Stimulated activated CD8-positive, alpha-beta memory T cell treated with anti-CD3 and anti-CD28 coated beads, Interleukin-15, amount 100 ng/mL, for 1 hour (primary cell): Measurements from ENCODE around the gene EIF4A2.
A peak's percentile ranks its signal among the peaks of the same experiment; 100 is the strongest.
"Not testable (repeated sequence)": the region's sequence is repeated elsewhere in the genome, so short reads cannot be mapped to it uniquely, and the experiment has no call there.

ENCODE experiments used
- DNase-seq: peaks from one replicate; pipeline ENCODE4 v3.0.0-alpha.2; 2020; ENCODE audit warnings: low read depth

The EIF4A2 gene

GRCh38 chr3:186821429-186822387 lies 38.3 kb downstream of the EIF4A2 start:
- no peak for DNase-seq

- not testable (repeated sequence) for DNase-seq
Measured at GRCh38 chr3:186822388-186822759, 39.0 kb downstream of the EIF4A2 start.

GRCh38 chr3:186823386-186823785 lies 40.0 kb downstream of the EIF4A2 start:
- DNase-seq: no peak

DNA sequence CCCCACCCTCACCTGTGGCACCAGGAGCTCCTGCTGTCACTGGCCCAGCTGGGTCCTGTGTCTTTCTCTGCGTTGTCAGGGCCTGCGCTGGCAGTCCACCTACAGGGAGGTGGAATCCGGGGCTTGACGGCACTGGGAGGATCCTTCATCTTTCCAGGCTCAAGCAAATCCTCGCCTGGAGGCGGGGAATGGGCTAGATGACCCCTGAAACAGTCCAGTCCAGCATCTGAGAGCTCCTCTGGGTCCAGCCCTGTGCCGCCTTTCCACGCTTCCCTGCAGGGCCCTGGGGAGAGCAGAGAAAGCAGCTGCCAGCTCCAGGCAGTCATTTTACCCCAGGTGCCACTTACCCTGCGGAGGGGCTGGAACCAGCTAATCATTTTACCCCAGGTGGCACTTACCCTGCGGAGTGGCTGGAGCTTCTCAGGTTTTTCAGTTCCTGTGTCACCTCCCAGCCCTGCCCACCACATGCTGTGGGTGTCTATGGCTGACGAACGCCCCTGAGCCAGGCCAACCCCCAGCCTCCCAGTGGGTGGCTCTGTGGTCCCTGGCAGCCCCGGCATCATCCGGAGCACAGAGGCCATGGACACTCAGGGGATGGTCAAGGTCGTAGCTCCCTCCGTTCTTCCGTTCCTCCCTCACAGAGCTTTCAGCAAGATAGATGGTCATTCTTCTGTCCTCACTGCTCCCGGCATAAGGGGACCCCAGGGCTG lies 41.2 kb downstream of the EIF4A2 start:
- DNase-seq: no peak

- DNase-seq: no peak
Measured at GRCh38 chr3:186825294-186825821, 42.0 kb downstream of the EIF4A2 start.

DNA sequence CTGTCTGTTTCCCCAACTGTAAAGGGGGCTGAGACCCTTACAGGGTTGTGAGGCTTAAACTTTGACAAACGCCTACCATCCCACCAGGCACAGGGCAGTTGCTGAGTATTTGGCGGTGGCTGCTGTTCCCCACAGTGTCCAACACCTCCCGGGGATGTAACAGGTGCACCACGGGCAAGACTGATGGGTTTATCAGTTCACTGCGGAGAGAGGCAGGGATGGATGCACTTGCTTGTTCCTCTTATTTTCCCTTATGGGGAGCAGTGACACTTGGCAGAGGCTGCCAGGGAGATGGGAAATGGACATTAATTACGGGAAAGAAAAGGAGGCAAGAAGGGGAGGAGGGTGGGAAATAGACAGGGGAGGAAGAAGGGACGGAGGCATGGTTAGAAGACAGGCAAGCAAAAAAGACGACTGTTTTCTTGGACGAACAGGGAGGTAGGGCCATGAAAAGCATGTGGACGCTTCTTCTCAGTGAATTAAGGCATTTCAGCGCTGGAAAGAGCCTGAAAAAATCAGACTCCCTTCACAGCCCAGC lies 42.6 kb downstream of the EIF4A2 start:
- no peak for DNase-seq

DNA sequence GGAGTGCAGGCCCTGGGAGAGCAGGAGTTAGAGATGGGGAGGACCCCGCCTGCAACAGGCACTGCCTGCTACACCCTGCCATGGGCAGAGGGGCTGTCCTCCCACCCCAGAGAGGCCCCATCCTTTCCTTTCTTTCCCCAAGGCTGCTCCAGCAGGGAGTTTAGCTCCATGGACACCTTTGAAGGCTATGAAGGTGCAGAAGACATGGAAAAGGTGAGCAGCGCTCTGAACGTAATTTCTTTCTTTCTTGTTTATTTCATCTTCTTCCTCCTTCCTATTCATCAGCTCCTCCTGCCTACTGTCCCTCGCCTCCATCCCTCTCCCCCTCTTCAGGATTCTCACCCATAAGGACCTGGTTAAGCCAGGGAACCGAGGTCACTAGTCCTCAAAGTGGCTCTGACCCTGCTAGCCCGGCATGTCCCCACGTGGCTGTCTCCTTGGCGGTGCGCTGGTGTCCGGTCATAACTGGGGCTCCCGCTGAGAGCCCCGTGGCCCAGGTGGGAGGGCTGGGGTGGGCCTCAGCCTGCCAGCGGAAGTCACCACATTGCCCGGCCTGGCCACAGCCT lies 43.1 kb downstream of the EIF4A2 start:
- DNase-seq: no peak

DNA sequence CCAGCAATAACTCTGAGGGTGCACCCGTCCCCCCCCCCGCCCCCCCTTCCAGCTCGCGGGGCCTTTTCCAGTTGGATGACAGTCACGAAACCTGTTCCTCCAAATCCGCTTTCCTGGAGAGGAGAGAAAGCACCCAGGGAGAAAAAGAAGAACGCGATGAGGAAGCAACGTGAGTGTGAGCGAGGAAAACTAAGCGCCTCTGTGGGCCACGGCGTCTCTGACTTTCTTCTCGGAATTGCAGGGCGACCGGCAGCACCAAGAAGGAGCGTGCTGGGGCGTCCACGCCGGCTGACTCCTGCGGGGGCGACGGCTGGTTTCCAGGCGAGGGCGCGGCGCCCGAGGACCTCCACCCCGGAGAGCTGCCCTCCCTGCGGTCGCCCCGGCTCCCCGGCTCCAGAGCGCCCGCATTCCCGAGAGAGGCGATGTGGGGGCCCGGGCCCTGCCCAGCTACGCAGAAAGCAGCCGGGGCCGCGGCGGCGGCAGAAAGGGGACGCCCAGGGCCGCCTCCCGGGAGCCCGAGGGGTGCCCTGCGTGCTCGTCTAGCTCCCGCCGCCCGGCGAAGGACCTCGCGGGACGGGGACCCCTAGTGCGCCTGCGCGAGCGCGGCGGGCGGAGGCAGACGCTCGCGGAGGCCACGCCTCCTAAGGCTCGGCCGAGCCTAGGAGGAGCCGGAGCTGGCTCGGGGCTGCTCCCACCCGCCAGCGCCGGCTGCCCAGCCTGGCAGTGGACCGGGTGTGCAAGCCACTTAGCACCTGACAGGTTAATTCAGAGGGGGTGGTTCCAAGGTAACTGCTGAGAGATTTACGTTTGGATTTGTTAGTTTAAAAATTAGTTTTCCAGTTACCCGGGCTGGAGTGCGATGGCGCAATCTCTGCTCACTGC lies 43.8 kb downstream of the EIF4A2 start:
- peak; percentile 57 for DNase-seq

- DNase-seq: no peak
Measured at GRCh38 chr3:186828340-186828739, 45.0 kb downstream of the EIF4A2 start.

GRCh38 chr3:186831798-186832197 lies 48.4 kb downstream of the EIF4A2 start:
- DNase-seq: no peak

GRCh38 chr3:186832276-186832675 lies 48.9 kb downstream of the EIF4A2 start:
- no peak for DNase-seq
